IPS DF 4.7 (cell line): Measurements from ENCODE around the gene MTMR1.

Source experiments
- DNase-seq: peaks from one replicate; pipeline ENCODE4 v3.0.0-alpha.2; 2013; ENCODE audit warnings: low spot score; ENCODE audit errors: extremely low read depth

MTMR1 gene

DNA sequence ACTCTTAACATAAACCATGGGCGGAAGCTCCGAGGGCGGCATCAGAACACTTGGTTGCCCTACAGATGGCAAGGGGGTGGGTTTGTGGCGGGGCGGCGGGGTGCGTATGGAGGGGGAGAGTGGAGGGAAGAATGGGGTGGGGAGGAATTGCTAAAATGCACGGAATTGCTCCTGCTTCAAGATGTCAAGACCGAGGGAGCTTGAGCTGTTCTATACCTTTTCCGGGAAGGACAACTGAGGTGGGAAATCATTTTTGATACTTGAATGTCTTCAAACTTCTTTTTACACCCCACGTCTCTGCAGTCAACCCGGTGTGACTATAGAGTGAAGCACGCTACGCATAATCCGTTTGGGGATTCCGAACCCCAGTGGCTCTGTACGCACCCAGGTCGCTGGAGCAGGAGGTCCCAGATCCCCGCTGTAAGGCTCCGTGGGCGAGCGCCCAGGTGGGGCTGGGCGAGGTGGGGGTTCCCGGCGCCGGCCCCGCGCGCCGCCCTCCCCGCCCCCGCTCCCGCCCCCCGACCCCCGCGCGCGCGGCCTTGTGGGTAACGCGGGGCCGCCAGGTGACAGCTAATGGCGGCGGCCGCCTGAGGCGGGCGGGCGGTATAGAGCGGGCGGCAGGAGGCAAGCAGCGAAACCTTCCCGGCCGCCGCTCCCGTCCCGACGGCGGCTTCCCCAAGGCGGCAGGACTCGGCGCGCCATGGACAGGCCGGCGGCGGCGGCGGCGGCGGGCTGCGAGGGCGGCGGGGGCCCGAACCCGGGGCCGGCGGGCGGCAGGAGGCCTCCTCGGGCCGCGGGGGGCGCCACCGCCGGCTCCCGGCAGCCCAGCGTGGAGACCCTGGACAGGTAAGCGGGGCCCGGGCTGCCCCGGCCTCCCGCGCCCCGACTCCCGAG is at the start of gene MTMR1:
MTMR1 (plus strand) TSS at position 566 of the 894 bp plus-strand sequence; CDS start at position 701, 135 bp downstream.
- no peak for DNase-seq

DNA sequence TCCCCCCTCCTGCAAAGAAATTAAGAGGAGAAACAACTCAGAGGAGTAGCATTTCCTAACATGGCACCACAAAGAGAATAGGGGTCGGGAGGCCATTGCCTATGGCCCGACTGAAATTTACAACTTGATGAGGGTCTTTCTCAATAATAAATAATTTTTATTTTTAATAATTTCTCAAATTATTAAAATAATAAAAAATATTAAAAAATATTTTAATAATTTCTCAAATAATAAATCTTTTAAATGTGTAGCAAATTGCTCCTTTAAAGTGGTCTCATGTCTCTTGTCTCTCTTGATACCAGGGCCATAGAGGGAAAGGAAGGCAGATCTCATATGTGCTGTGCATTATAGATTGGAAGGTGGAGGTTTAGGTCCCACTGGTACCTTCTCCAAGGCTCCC is 49.2 kb upstream of the MTMR1 start:
- no peak for DNase-seq

DNA sequence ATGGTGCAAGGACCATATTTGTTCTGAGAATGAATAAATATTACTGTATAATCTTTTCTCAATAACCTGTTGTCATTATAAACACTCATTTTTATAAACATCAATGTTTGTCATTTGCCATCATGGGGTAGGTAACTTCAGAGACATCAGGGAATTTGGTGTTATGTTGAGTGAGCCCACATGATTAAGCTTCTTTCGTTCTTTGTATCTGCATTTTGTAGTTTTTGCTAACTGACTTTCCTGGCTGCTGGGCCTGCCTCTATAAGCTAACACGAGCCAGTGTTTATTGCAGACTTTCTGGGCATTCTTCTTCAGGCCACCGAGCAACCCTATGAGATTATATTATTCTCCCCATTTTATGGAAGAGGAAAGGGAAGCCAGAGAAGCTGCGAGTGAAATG is 48.8 kb upstream of the MTMR1 start:
- DNase-seq, result no peak

DNA sequence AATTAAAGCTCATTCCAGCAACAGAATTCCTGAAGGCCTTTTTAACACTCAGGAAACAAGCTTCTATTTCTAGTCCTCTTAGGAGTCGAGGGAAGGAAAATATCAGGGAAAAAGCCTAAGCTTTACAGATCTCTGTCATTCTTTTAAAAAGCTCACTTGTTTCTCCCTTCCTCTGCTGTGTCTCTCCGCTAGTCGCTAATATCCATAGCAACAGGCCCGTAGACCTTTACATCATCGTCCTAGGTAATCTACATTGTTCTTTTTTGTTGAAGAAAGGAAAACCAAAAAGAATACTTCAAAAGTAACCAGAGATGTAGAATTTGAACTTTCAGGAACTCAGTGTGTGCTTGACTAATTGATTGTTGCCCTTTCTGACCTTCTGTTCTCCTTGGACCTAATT is 45.9 kb upstream of the MTMR1 start:
- no peak for DNase-seq

DNA sequence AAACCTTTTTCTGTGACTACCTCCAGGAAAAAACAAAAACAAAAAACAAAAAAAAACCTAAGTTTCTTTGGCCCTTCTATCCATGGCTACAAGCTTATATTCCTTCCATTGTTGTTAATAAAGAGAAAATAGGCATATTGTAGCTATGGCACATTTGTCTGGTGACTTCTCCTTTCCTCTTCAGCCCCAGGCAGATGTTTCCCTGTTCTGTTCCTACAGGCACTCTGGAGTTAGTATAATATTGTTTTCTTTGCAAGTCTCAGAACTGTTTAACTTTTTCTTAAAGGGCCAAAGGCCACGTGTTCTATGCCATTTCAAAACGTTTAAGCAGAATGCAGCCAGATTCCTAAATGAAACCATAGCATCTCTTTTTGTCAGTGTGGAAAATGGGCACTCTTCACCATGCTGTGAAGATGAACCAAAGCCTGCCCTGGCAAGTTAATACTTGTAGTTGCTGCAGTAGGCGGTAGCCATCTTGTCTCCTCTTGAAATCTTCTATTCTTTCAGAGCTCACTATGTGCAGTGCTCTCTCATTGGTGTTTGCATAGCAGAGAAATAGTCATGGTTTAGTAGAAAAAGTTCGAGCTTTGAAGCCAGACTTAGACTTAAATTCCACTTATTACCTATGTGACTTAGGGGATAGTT is 44.8 kb upstream of the MTMR1 start:
- no peak for DNase-seq

DNA sequence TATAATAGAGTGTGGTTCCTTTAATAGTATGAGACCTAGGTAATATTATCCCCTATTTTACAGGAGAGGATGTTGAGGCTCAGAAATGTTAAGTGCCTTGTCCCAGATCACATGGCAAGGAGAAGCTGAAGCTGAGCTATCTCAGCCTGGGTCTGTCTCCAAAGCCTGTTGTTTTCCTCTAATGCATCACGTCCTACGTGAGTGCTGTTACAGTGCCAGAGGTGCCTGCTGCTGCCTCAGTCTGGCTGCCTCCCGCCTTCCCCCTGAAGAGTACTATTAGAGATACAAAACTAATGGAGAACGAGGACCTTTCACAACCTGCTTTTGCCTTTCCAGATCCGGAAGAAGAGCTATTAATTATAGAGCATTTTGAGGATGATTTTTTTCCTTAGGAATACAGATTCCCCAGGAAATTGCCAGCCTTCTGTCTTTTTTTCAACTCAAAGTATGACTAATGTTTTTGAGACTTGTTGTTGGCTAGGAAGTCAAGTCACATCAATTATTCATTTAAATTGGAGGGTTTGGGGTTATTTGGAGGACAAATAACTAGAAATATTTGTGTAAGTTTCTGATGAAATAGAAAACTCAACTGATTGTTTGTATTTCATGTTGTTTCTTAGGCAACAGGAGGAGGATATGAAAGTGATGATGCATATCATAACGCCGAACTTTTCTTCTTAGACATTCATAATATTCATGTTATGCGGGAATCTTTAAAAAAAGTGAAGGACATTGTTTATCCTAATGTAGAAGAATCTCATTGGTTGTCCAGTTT is 43.9 kb upstream of the MTMR1 start:
- no peak for DNase-seq

DNA sequence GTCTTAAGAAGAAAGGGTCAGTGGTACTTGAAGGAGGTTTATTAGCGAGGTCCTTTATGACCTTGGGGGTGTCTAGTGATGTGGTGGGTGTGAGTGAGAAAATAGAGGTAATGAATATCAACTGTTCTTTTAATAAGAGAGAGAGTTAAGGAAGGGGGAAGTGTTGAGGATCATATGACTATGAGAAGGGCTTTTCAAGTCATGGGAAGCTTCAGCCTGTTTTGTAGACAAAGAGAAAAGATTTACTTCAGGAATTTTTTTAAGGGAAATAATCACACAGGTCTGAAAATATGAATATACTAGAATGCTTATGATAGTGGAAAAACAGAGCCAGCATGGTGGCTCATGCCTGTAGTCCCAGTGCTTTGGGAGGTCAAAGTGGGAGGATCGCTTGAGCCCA is 41.3 kb upstream of the MTMR1 start:
- DNase-seq, result no peak

GRCh38 chrX:150655788-150656187 is 37.4 kb upstream of the MTMR1 start:
- no peak for DNase-seq

- no peak for DNase-seq
These were observed 30.1 kb upstream of the MTMR1 start for GRCh38 chrX:150663073-150663472.

DNA sequence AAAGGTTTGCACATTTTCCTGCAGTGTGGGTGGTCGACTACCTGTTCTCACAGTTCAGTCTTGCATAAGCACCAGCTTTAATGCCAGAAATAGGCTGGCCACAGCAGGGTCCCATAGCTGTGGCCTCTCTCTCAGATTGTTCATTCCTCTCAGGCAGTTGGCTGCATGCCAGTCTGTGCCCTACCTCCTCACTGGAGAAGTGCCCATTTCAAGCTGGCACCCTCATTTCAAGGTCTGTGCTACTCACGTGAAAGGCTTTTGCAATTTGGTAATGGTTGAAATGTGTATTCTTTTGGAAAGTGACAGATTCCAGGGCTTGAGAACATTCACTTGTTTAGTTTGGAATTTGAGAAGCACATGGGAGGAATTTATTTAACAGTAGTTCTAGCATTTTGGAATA is 28.9 kb upstream of the MTMR1 start:
- no peak for DNase-seq

DNA sequence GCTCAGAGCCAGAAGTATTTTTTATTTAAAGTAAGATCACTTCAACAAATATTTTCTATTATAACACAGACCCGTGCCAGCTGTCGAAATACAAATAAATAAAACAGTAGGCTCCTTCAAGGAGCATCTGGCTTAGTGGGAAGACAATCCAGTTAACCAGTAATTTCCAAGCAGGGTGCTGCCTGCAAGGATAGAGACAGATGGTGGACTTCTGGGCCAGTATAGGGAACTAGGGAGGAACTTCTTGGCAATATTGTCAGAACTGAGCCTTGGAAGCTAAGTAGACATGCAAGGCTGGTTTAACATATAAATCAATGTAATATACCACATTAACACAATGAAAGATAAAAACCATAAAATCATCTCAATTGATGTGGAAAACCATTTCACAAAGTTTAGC is 17.0 kb upstream of the MTMR1 start:
- DNase-seq, result no peak

- DNase-seq, result no peak
These were observed 12.2 kb upstream of the MTMR1 start for GRCh38 chrX:150680974-150681373.

DNA sequence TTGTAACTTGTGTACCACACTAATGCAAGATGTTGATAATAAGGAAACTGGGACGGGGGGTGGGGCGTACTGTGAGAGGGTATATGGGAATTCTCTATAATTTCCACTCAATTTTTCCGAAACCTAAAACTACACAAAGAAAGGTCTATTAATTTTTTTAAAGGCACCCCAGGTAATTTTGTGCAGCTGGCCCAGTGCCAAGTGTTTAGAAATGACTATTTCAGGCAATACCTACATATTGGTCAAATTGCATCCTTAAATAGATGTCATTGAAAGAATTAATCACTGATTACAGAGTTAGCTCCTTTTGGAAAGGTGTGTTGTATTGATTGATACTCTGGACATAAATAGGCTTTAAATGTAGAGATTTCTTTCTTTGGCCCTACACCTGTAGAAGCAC is 10.1 kb upstream of the MTMR1 start:
- DNase-seq, result no peak

DNA sequence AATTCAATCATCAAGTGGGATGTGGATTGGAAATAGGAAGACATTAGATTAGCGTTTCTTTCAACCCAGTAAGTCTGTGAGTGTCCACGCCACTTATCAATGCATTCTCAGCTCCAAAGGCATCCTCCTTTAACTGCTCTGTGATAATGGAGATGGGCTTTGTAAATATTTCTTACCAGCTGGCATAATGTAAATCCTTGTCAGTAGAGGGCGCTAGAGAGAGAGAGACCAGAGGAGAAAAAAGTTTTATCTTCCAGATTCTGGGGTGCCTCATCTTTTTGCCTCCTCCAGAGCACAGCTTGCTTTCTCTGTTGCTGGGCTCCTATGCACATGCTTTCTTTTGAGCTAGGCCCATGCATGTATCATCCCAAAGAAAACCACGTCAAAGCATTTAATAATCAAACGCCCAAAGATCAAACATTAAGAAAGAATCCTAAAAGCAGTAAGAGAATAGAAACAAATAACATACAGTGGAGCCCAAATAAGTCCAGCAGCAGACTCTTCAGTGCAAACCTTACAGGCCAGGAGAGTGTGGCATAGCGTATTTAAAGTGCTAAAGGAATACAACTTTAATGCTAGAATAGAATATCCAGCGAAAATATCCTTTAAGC is 9.6 kb upstream of the MTMR1 start:
- no peak for DNase-seq

GRCh38 chrX:150688911-150689451 is 4.2 kb upstream of the MTMR1 start:
- DNase-seq, result no peak

GRCh38 chrX:150690126-150690525 is 3.1 kb upstream of the MTMR1 start:
- DNase-seq, result no peak

DNA sequence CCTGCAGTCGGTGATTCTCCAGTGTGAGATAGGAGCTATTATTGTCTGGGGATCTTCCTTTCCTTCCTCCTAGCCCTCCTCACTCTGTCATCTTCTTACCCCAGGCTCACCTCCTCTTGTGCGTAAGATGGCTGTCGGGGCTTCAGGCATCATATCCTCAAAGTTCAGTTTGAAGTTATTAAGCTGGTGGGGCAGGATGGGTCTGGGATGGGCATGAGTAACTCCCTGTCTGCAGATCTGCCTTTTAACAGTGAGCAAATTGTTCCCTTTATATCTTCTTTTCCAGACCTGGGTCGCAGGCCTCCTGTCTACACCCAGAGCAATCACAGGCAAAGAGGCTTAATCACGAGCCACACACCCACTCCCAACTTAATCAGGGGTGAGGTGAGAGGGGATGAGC is 900 bp upstream of the MTMR1 start:
- DNase-seq, result no peak

DNA sequence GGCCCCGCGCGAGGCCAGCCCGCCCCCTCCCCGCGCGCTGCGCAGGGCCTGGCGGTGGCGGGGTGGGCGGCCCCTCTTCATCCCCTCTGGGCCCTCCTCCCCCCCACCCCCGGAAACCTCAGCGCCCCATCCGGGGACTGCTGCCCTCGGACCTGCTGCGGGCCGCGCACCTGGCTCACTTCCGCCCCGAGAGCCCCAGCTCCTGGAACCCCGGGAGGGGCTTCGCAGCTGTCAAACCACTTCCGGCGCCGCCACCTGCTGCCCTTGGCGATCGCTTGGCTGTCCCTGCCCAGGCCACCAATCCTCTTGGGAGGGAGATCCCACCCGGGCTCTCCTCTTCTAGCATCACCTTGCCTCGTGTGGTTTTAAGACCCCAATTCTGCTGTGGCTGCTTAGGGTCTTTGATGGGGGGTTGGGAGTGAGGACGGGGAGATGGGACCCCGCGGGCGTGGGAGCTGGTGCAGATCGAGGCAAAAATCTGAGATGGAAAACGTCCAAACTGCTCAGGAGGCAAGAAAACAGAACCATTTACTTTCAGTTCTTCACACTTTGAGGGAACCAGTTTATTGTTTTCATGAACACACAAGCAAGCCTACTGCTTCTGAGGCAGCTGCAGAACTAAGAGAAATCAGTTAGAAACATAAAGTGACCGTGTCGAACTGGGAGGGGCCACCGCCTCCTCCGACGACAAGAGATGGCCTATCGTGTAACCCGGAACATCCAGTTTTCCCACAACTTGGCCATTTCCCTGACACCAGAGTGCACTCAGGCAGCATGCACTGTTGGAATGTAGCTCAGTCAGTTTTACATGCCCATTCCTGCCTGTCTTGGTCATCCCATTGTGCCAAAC is 754 bp downstream of the MTMR1 start:
- no peak for DNase-seq

- no peak for DNase-seq
These were observed 1.7 kb downstream of the MTMR1 start for GRCh38 chrX:150694738-150695410.

GRCh38 chrX:150696331-150696730 is 3.1 kb downstream of the MTMR1 start:
- DNase-seq, result no peak
